Right cardiac atrium (tissue), 5 donors: ENCODE data around the gene HASPIN. TPM values are rescaled to one million over a fixed set of nuclear protein-coding genes. Genes with fewer than 3 reads are reported as not detected.

Experiments used
- ATAC-seq, 2 donors: fragments of 200-7000 bp; cut with Tn5 transposase; one replicate each; pipeline versions ENCODE4 v1.8.0 to v1.9.1; 2020; ENCODE audit warnings: moderate library complexity in 2 of 2, mild to moderate bottlenecking in 1 of 2
- DNase-seq, 3 donors: peaks; one replicate each; pipeline ENCODE4 v3.0.0-alpha.2; 2020
- H3K27ac ChIP-seq: one replicate; pipeline ENCODE4 v1.5.1; 2013; ENCODE audit warnings: mild to moderate bottlenecking, low read length, control low read depth, moderate library complexity
- H3K27me3 ChIP-seq: one replicate; pipeline ENCODE4 v1.6.1; 2013; ENCODE audit not compliant: control insufficient read depth, insufficient read depth
- H3K4me1 ChIP-seq: one replicate; pipeline ENCODE4 v1.6.1; 2013; ENCODE audit warnings: low read length; ENCODE audit not compliant: control insufficient read depth, insufficient read depth
- H3K4me3 ChIP-seq: one replicate; pipeline ENCODE4 v1.5.1; 2013; ENCODE audit warnings: low read length, control low read depth
- H3K9me3 ChIP-seq: one replicate; pipeline ENCODE4 v1.6.1; 2013; ENCODE audit warnings: low read length; ENCODE audit not compliant: control insufficient read depth
- WGBS: extraction: QIAGEN DNeasy Blood & Tissue Kit; methylation state at CpG from one replicate; pipeline ENCODE4 v1.1.7; 2013; 5-methylcytosine and 5-hydroxymethylcytosine counted together
- intact Hi-C, 4 donors: fragments of 100-400 bp; cut with DNase I; formaldehyde crosslinking; loops; one replicate each; pipeline versions ENCODE4 v1.11.0 to v1.14.0; 2022 to 2023
- polyA plus RNA-seq: library from polyadenylated mRNA; stranded (reverse); fragments of 200-250 nt; gene quantifications from one replicate; pipeline ENCODE4 v1.2.3, GENCODE V29; 2013
- total RNA-seq, 4 donors: library from RNA; stranded (reverse); fragmentation: NEBNext Ultra II Directional; extraction: Animal tissue kit (Norgen Biotek cat#: 25700); gene quantifications; one replicate each; pipeline ENCODE4 v1.2.1, GENCODE V29; 2021
- donor health status: healthy with polysubstance abuse.
- donor health status: DM: no; HTN: yes; CAD: no.
- donor health status: DM: no; HTN: no; CAD: no.
- donor health status: DM: no; HTN: yes; CAD: no; lungs with severe emphysema.
- donor health status: DM: yes; HTN: yes; CAD: no.

HASPIN gene
- total and polyA plus RNA-seq, 5 donors: 0.11 to 0.29 (median 0.15) TPM

GRCh38 chr17:3768341-3768740 lies 44.6 kb downstream of the HASPIN start:
- Histone ChIP-seq H3K4me3 (no peak overlapping the region), H3K9me3 (no peaks in the 10 kb centered on the region), H3K27ac (no peak overlapping the region), H3K4me1 (no peaks in the 10 kb centered on the region), H3K27me3 (no peaks in the 10 kb centered on the region)
- intact Hi-C loops: no loop called here
- 73% methylated on average over 9 of the region's 9 CpGs for WGBS
- DNase-seq (no peak), ATAC-seq (no peak)

GRCh38 chr17:3768769-3769168 lies 45.1 kb downstream of the HASPIN start:
- WGBS: 48% methylated on average over 8 of the region's 8 CpGs
- H3K27ac ChIP-seq: no peak overlapping the region
- H3K27me3 ChIP-seq: no peaks in the 10 kb centered on the region
- H3K4me1 ChIP-seq: no peaks in the 10 kb centered on the region
- no peak overlapping the region for H3K4me3 ChIP-seq
- DNase-seq (no peak), ATAC-seq (peak in 1 of 2 donors; percentile 32)
- H3K9me3 ChIP-seq: no peaks in the 10 kb centered on the region
- intact Hi-C loops: no loop called here

GRCh38 chr17:3770466-3770865 lies 46.8 kb downstream of the HASPIN start:
- H3K4me1 ChIP-seq: no peaks in the 10 kb centered on the region
- intact Hi-C loops: no loop called here
- H3K4me3 ChIP-seq: no peak overlapping the region
- no peaks in the 10 kb centered on the region for H3K27me3 ChIP-seq
- WGBS: 60% methylated on average over 8 of the region's 8 CpGs
- H3K27ac ChIP-seq: no peak overlapping the region
- DNase-seq: no peak
- no peaks in the 10 kb centered on the region for H3K9me3 ChIP-seq
- no peak for ATAC-seq

- ATAC-seq (no peak), DNase-seq (no peak)
- WGBS: 79% methylated on average over 16 of the region's 16 CpGs
- Histone ChIP-seq H3K27ac (no peak overlapping the region), H3K9me3 (no peaks in the 10 kb centered on the region), H3K4me3 (no peak overlapping the region), H3K27me3 (no peaks in the 10 kb centered on the region), H3K4me1 (no peaks in the 10 kb centered on the region)
- intact Hi-C loops: no loop called here
Observed at GRCh38 chr17:3771140-3771539, 47.4 kb downstream of the HASPIN start.

- DNase-seq (no peak), ATAC-seq (no peak)
- intact Hi-C loops: no loop called here
- no peak overlapping the region for H3K27ac ChIP-seq
- 78% methylated on average over 12 of the region's 12 CpGs for WGBS
- H3K4me3 ChIP-seq: no peak overlapping the region
- H3K27me3 ChIP-seq: no peaks in the 10 kb centered on the region
- no peaks in the 10 kb centered on the region for H3K9me3 ChIP-seq
- no peaks in the 10 kb centered on the region for H3K4me1 ChIP-seq
Observed at GRCh38 chr17:3772764-3773163, 49.1 kb downstream of the HASPIN start.

- H3K4me3 ChIP-seq: no peak overlapping the region
- H3K4me1 ChIP-seq: no peaks in the 10 kb centered on the region
- no peaks in the 10 kb centered on the region for H3K27me3 ChIP-seq
- 81% methylated on average over 5 of the region's 5 CpGs for WGBS
- H3K9me3 ChIP-seq: no peaks in the 10 kb centered on the region
- no peak overlapping the region for H3K27ac ChIP-seq
- intact Hi-C loops: no loop called here
- no peak for DNase-seq
- no peak for ATAC-seq
Observed at GRCh38 chr17:3773511-3773910, 49.8 kb downstream of the HASPIN start.

- DNase-seq (no peak), ATAC-seq (no peak)
- Histone ChIP-seq H3K4me3 (no peak overlapping the region), H3K9me3 (no peaks in the 10 kb centered on the region), H3K27me3 (no peaks in the 10 kb centered on the region), H3K27ac (no peak overlapping the region), H3K4me1 (no peaks in the 10 kb centered on the region)
- intact Hi-C loops: no loop called here
- 92% methylated on average over 3 of the region's 3 CpGs for WGBS
Observed at GRCh38 chr17:3773966-3774365, 50.3 kb downstream of the HASPIN start.

Other genes starting within 250 kb of the HASPIN start
- 1 to 10 TPM; 1.6 to 5.5 (median 2.5) TPM for gene ASPA, start 247.9 kb upstream of the HASPIN start, total RNA-seq
- gene ASPA, start 247.9 kb upstream of the HASPIN start, polyA plus RNA-seq: 1.6 TPM
- 1 to 10 TPM; 2.6 to 3.3 (median 2.8) TPM for gene TRPV3, start 166.1 kb upstream of the HASPIN start, total RNA-seq
- gene TRPV3, start 166.1 kb upstream of the HASPIN start, polyA plus RNA-seq: 1.6 TPM
- 1 to 10 TPM; 3.5 to 4.6 (median 3.7) TPM for gene TRPV1, start 114.5 kb upstream of the HASPIN start, total RNA-seq
- 3.6 TPM for gene TRPV1, start 114.5 kb upstream of the HASPIN start, polyA plus RNA-seq
- 1 to 10 TPM; 4.6 to 5.8 (median 4.9) TPM for gene SHPK, start 87.7 kb upstream of the HASPIN start, total RNA-seq
- 2.9 TPM for gene SHPK, start 87.7 kb upstream of the HASPIN start, polyA plus RNA-seq
- 10 to 100 TPM in 1 of 4 donors, 1 to 10 TPM in 3; 7.7 to 10.5 (median 8.4) TPM for gene CTNS, start 87.1 kb upstream of the HASPIN start, total RNA-seq
- gene CTNS, start 87.1 kb upstream of the HASPIN start, polyA plus RNA-seq: 7.4 TPM
- gene TAX1BP3, start 55.3 kb upstream of the HASPIN start, total RNA-seq: 100 to 1,000 TPM; 156 to 184 (median 181) TPM
- 248 TPM for gene TAX1BP3, start 55.3 kb upstream of the HASPIN start, polyA plus RNA-seq
- 10 to 100 TPM; 55.2 to 59.7 (median 56.4) TPM for gene EMC6, start 55.1 kb upstream of the HASPIN start, total RNA-seq
- gene EMC6, start 55.1 kb upstream of the HASPIN start, polyA plus RNA-seq: 137 TPM
- 10 to 100 TPM in 1 of 4 donors, 1 to 10 TPM in 3; 5.8 to 12.5 (median 8.2) TPM for gene P2RX5, start 27.7 kb upstream of the HASPIN start, total RNA-seq
- 9.1 TPM for gene P2RX5, start 27.7 kb upstream of the HASPIN start, polyA plus RNA-seq
- 10 to 100 TPM; 21.9 to 25.7 (median 23.1) TPM for gene ITGAE, start 77.3 kb downstream of the HASPIN start, total RNA-seq
- 39.4 TPM for gene ITGAE, start 77.3 kb downstream of the HASPIN start, polyA plus RNA-seq
- 10 to 100 TPM; 24.7 to 33.5 (median 27.1) TPM for gene NCBP3, start 122.3 kb downstream of the HASPIN start, total RNA-seq
- gene NCBP3, start 122.3 kb downstream of the HASPIN start, polyA plus RNA-seq: 13.9 TPM
- 1 to 10 TPM; 4.2 to 6.7 (median 6.0) TPM for gene CAMKK1, start 169.2 kb downstream of the HASPIN start, total RNA-seq
- 4.5 TPM for gene CAMKK1, start 169.2 kb downstream of the HASPIN start, polyA plus RNA-seq
- gene P2RX1, start 192.6 kb downstream of the HASPIN start, total RNA-seq: 1 to 10 TPM in 3 of 4 donors, under 1 TPM in 1; 0.74 to 3.8 (median 1.4) TPM
- 1.1 TPM for gene P2RX1, start 192.6 kb downstream of the HASPIN start, polyA plus RNA-seq
- gene ATP2A3, start 240.5 kb downstream of the HASPIN start, total RNA-seq: 10 to 100 TPM; 10.5 to 16.6 (median 15.5) TPM
- 7.9 TPM for gene ATP2A3, start 240.5 kb downstream of the HASPIN start, polyA plus RNA-seq